Neuronal stem cell (in vitro differentiated cells): ENCODE data around the gene PAM16.
A peak's percentile ranks its signal among the peaks of the same experiment; 100 is the strongest.

Experiments
- DNase-seq: peaks from one replicate; pipeline ENCODE4 v3.0.0-alpha.2; 2013; ENCODE audit warnings: low spot score
- H2AFZ ChIP-seq: one replicate; pipeline ENCODE4 v1.6.1; 2013; ENCODE audit warnings: mild to moderate bottlenecking, low read length, inconsistent platforms
- H2AK5ac ChIP-seq: 2 replicates; pipeline ENCODE4 v1.6.1; 2013; ENCODE audit warnings: low read depth, mild to moderate bottlenecking, inconsistent platforms, low read length, moderate library complexity, mixed read lengths
- H2BK120ac ChIP-seq: 2 replicates; pipeline ENCODE4 v1.6.1; 2013; ENCODE audit warnings: low read depth, mild to moderate bottlenecking, inconsistent platforms, low read length, moderate library complexity, mixed read lengths
- H2BK12ac ChIP-seq: one replicate; pipeline ENCODE4 v1.6.1; 2013; ENCODE audit warnings: low read length, inconsistent platforms
- H2BK15ac ChIP-seq: 2 replicates; pipeline ENCODE4 v1.6.1; 2013; ENCODE audit warnings: mild to moderate bottlenecking, low read length, inconsistent platforms, mixed read lengths
- H2BK5ac ChIP-seq: one replicate; pipeline ENCODE4 v1.6.1; 2013; ENCODE audit warnings: inconsistent platforms, mild to moderate bottlenecking, low read length, moderate library complexity
- H3K14ac ChIP-seq: one replicate; pipeline ENCODE4 v1.6.1; 2013; ENCODE audit warnings: low read length, inconsistent platforms
- H3K18ac ChIP-seq: 2 replicates; pipeline ENCODE4 v1.6.1; 2013; ENCODE audit warnings: low read length, inconsistent platforms
- H3K23ac ChIP-seq: 2 replicates; pipeline ENCODE4 v1.6.1; 2013; ENCODE audit warnings: low read depth, mild to moderate bottlenecking, mixed read lengths, low read length, inconsistent platforms; ENCODE audit not compliant: poor library complexity
- H3K27ac ChIP-seq: replicated peaks from 3 replicates; pipeline ENCODE4 v1.5.1; 2013; ENCODE audit warnings: low read length, inconsistent platforms
- H3K27me3 ChIP-seq, 3 experiments: 2 replicates each; pipeline ENCODE4 v1.6.1; 2013; ENCODE audit warnings: low read length in 3 of 3, mild to moderate bottlenecking in 2 of 3, inconsistent platforms in 1 of 3, low read depth in 1 of 3, mixed read lengths in 1 of 3, moderate library complexity in 1 of 3; ENCODE audit not compliant: control insufficient read depth in 3 of 3, insufficient read depth in 3 of 3
- H3K36me3 ChIP-seq, 2 donors: replicated peaks in 1 of 2; 2 replicates each; pipeline ENCODE4 v1.6.1; 2013; ENCODE audit warnings: low read length in 2 of 2; ENCODE audit not compliant: control insufficient read depth in 2 of 2, insufficient read depth in 2 of 2
- H3K4ac ChIP-seq: 2 replicates; pipeline ENCODE4 v1.6.1; 2013; ENCODE audit warnings: inconsistent platforms, mild to moderate bottlenecking, low read length, moderate library complexity
- H3K4me1 ChIP-seq, 2 donors: 1 replicate in 1 of 2; 2 replicates in 1 of 2; pipeline ENCODE4 v1.6.1; 2013; ENCODE audit warnings: low read length in 2 of 2, low read depth in 1 of 2; ENCODE audit not compliant: control insufficient read depth in 2 of 2, insufficient read depth in 1 of 2
- H3K4me2 ChIP-seq: one replicate; pipeline ENCODE4 v1.6.1; 2013; ENCODE audit warnings: mild to moderate bottlenecking, low read length, inconsistent platforms; ENCODE audit not compliant: insufficient read depth, poor library complexity, severe bottlenecking
- H3K4me3 ChIP-seq, 2 donors: 2 replicates each; pipeline ENCODE4 v1.5.1; 2013; ENCODE audit warnings: low read length in 2 of 2, mild to moderate bottlenecking in 2 of 2, inconsistent platforms in 1 of 2, moderate library complexity in 1 of 2
- H3K79me1 ChIP-seq: one replicate; pipeline ENCODE4 v1.6.1; 2013; ENCODE audit warnings: low read depth, mild to moderate bottlenecking, inconsistent platforms, low read length, moderate library complexity
- H3K9ac ChIP-seq: one replicate; pipeline ENCODE4 v1.6.1; 2013; ENCODE audit warnings: mild to moderate bottlenecking, low read depth, low read length, inconsistent platforms; ENCODE audit not compliant: poor library complexity
- H3K9me3 ChIP-seq, 2 donors: replicated peaks in 1 of 2; 2 replicates each; pipeline versions ENCODE3 to v1.6.1; 2013; ENCODE audit warnings: low read length in 2 of 2, mild to moderate bottlenecking in 2 of 2, inconsistent platforms in 1 of 2, low read depth in 1 of 2, mixed read lengths in 1 of 2, moderate library complexity in 1 of 2; ENCODE audit not compliant: control insufficient read depth in 2 of 2, insufficient read depth in 1 of 2
- H4K8ac ChIP-seq: one replicate; pipeline ENCODE4 v1.6.1; 2013; ENCODE audit warnings: low read depth, mild to moderate bottlenecking, inconsistent platforms, low read length, moderate library complexity
- H4K91ac ChIP-seq: one replicate; pipeline ENCODE4 v1.6.1; 2013; ENCODE audit warnings: low read length, low read depth, mild to moderate bottlenecking, inconsistent platforms; ENCODE audit not compliant: poor library complexity
- WGBS, 2 donors: extraction: QIAGEN DNeasy Blood & Tissue Kit; methylation state at CpG; one replicate each; pipeline ENCODE4 v1.1.7; 2013; ENCODE audit warnings: missing lambda C conversion rate in 2 of 2, mixed read lengths in 1 of 2; ENCODE audit not compliant: insufficient read length in 2 of 2, insufficient replicate concordance in 1 of 2; ENCODE audit errors: extremely low coverage in 2 of 2; 5-methylcytosine and 5-hydroxymethylcytosine counted together

Gene PAM16

GRCh38 chr16:4358236-4358635 is 7.1 kb upstream of the PAM16 start:
- no peak overlapping the region for H3K23ac ChIP-seq
- no peak overlapping the region for H2BK120ac ChIP-seq
- H3K27ac ChIP-seq, result no peak overlapping the region
- peaks cover 3% of the 10 kb centered on the region for H3K79me1 ChIP-seq
- WGBS, 2 donors, result no CpG with 5 or more reads among the region's 19 CpGs
- no peaks in the 10 kb centered on the region for H3K27me3 ChIP-seq
- no peak overlapping the region for H3K14ac ChIP-seq
- H3K4me3 ChIP-seq, result no peak overlapping the region
- no peak overlapping the region for H3K18ac ChIP-seq
- no peak overlapping the region for H2AFZ ChIP-seq
- H2AK5ac ChIP-seq, result peak overlapping the region; percentile 11
- no peaks in the 10 kb centered on the region for H3K36me3 ChIP-seq
- H4K8ac ChIP-seq, result no peak overlapping the region
- peak overlapping the region; percentile 5 for H2BK15ac ChIP-seq
- H2BK12ac ChIP-seq, result no peak overlapping the region
- no peak overlapping the region for H3K4ac ChIP-seq
- H3K4me1 ChIP-seq, result peaks cover 0 to 1% of the 10 kb centered on the region in 2 donors
- H4K91ac ChIP-seq, result no peak overlapping the region
- no peak for DNase-seq
- no peaks in the 10 kb centered on the region for H3K9me3 ChIP-seq
- H3K4me2 ChIP-seq, result no peak overlapping the region
- H2BK5ac ChIP-seq, result peak overlapping the region; percentile 54
- H3K9ac ChIP-seq, result peak overlapping the region; percentile 53

- peak overlapping the region; percentile 71 for H3K14ac ChIP-seq
- H2BK120ac ChIP-seq, result no peak overlapping the region
- no peaks in the 10 kb centered on the region for H3K27me3 ChIP-seq
- H3K4me1 ChIP-seq, result peaks cover 0 to 1% of the 10 kb centered on the region in 2 donors
- H3K23ac ChIP-seq, result no peak overlapping the region
- peak overlapping the region; percentile 70 for H2AK5ac ChIP-seq
- H4K91ac ChIP-seq, result no peak overlapping the region
- no peak overlapping the region for H3K4me3 ChIP-seq
- H3K4ac ChIP-seq, result no peak overlapping the region
- no peak overlapping the region for H3K4me2 ChIP-seq
- peak overlapping the region; percentile 99 for H2BK15ac ChIP-seq
- H2AFZ ChIP-seq, result no peak overlapping the region
- no peak overlapping the region for H3K9ac ChIP-seq
- no peak overlapping the region for H3K27ac ChIP-seq
- peak overlapping the region; percentile 27 for H3K18ac ChIP-seq
- H2BK12ac ChIP-seq, result no peak overlapping the region
- DNase-seq, result no peak
- H2BK5ac ChIP-seq, result no peak overlapping the region
- WGBS, 2 donors, result no CpG with 5 or more reads among the region's 7 CpGs
- H3K9me3 ChIP-seq, result no peaks in the 10 kb centered on the region
- H4K8ac ChIP-seq, result no peak overlapping the region
- H3K36me3 ChIP-seq, result no peaks in the 10 kb centered on the region
- peaks cover 3% of the 10 kb centered on the region for H3K79me1 ChIP-seq
Measured at GRCh38 chr16:4356820-4357219, 5.7 kb upstream of the PAM16 start.

- no CpG with 5 or more reads among the region's 20 CpGs for WGBS, 2 donors
Measured at GRCh38 chr16:4354512-4355409, 3.6 kb upstream of the PAM16 start.

GRCh38 chr16:4353675-4354074 is 2.6 kb upstream of the PAM16 start:
- Histone ChIP-seq H3K14ac (no peak overlapping the region), H3K27ac (no peak overlapping the region), H4K91ac (no peak overlapping the region), H2BK15ac (no peak overlapping the region), H2BK12ac (no peak overlapping the region), H2BK5ac (no peak overlapping the region), H2AFZ (no peak overlapping the region), H3K9me3 (no peaks in the 10 kb centered on the region), H3K27me3 (no peaks in the 10 kb centered on the region), H3K23ac (no peak overlapping the region), H3K4me1 (peaks cover 2 to 4% of the 10 kb centered on the region in 2 donors), H4K8ac (no peak overlapping the region), H3K79me1 (peaks cover 6% of the 10 kb centered on the region), H3K18ac (no peak overlapping the region), H3K4ac (no peak overlapping the region), H2AK5ac (no peak overlapping the region), H3K4me2 (no peak overlapping the region), H3K9ac (no peak overlapping the region), H2BK120ac (no peak overlapping the region), H3K36me3 (peaks cover 0 to 6% of the 10 kb centered on the region in 2 donors), H3K4me3 (no peak overlapping the region)
- DNase-seq, result no peak
- no CpG with 5 or more reads among the region's 4 CpGs for WGBS, 2 donors

More at GRCh38 chr16:4354512-4355409, 3.6 kb upstream of the PAM16 start:
- H3K4me3 ChIP-seq, result no peak overlapping the region
- peak overlapping the region; percentile 75 for H2BK12ac ChIP-seq
- H3K18ac ChIP-seq, result peak overlapping the region; percentile 6
- peak overlapping the region; percentile 9 for H2BK15ac ChIP-seq
- H2BK5ac ChIP-seq, result peak overlapping the region; percentile 24
- H2AFZ ChIP-seq, result no peak overlapping the region
- H3K9ac ChIP-seq, result peak overlapping the region; percentile 21
- no peaks in the 10 kb centered on the region for H3K9me3 ChIP-seq
- peaks cover 3% of the 10 kb centered on the region for H3K79me1 ChIP-seq
- H3K36me3 ChIP-seq, result peaks cover 0 to 2% of the 10 kb centered on the region in 2 donors
- H3K27ac ChIP-seq, result no peak overlapping the region
- H2AK5ac ChIP-seq, result peak overlapping the region; percentile 63
- peak overlapping the region; percentile 85 for H3K23ac ChIP-seq
- no peak overlapping the region for H2BK120ac ChIP-seq
- H3K14ac ChIP-seq, result no peak overlapping the region
- no peaks in the 10 kb centered on the region for H3K27me3 ChIP-seq
- H3K4me2 ChIP-seq, result no peak overlapping the region
- H3K4ac ChIP-seq, result no peak overlapping the region
- no peak overlapping the region for H4K91ac ChIP-seq
- no peak overlapping the region for H4K8ac ChIP-seq
- peaks cover 2 to 4% of the 10 kb centered on the region in 2 donors for H3K4me1 ChIP-seq
- DNase-seq, result no peak
